ENCODE data around the gene NFX1. TPM values are rescaled to one million over a fixed set of nuclear protein-coding genes. Genes with fewer than 3 reads are reported as not detected.

NFX1 gene
- total RNA-seq, 1 donor from 2014 or later = 37.5 TPM

DNA sequence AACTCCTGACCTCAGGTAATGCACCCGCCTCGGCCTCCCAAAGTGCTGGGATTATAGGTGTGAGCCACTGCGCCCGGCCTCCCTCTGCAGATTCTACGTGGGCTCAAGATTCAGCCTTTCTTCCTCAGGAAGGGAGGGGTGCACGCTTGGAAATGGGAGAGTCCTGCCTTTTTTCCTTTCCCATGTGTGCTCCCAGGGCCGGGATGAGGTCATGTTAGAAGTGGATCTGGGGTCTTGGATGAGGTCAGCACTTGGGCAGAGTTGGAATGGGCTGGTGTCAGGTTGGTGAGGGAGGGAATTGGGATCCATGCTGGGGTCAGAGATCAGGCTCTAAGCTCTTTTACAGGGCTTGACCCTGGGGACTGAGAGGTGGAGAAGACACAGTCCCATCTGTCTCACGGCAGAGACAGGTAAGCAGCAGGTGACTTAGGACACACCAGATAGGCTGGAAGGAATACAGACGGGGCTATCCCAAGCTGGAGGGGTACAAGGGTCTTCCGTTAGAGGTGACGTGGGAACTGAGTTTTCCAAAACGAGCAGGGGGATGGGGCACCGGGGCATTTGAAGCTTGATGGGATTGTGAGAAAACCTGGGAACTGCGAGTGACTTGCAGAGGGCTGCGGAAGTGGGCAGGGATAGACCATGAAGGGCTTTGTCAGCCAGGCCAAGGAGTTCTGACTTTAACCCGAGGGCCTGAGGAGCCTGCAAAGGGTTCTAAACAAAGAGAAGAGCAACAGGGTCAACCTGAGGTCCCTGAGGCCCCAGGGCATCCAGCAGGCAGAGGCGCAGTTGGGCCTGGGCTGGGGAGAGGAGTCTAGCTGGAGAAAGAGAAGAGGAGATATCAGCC, 113.8 kb downstream of the NFX1 start:
- H3K4me1 Mint-ChIP-seq (ENCODE audit: low read depth, unreplicated experiment) = peaks cover 5% of the 10 kb centered on the region
- H3K27me3 Mint-ChIP-seq (ENCODE audit: unreplicated experiment) = peaks cover 6% of the 10 kb centered on the region
- H3K27ac Mint-ChIP-seq (ENCODE audit: unreplicated experiment) = peak overlapping the region; percentile 46
- H3K4me3 Mint-ChIP-seq (ENCODE audit: unreplicated experiment) = no peak overlapping the region
- TF ChIP-seq, protein P1, sequence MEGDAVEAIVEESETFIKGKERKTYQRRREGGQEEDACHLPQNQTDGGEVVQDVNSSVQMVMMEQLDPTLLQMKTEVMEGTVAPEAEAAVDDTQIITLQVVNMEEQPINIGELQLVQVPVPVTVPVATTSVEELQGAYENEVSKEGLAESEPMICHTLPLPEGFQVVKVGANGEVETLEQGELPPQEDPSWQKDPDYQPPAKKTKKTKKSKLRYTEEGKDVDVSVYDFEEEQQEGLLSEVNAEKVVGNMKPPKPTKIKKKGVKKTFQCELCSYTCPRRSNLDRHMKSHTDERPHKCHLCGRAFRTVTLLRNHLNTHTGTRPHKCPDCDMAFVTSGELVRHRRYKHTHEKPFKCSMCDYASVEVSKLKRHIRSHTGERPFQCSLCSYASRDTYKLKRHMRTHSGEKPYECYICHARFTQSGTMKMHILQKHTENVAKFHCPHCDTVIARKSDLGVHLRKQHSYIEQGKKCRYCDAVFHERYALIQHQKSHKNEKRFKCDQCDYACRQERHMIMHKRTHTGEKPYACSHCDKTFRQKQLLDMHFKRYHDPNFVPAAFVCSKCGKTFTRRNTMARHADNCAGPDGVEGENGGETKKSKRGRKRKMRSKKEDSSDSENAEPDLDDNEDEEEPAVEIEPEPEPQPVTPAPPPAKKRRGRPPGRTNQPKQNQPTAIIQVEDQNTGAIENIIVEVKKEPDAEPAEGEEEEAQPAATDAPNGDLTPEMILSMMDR (IDR thresholded peaks at IDR 0.05; ENCODE audit: partially characterized antibody, unreplicated experiment) = no peak
- no peak for DNase-seq
- H3K36me3 Mint-ChIP-seq (ENCODE audit: unreplicated experiment) = no peaks in the 10 kb centered on the region
- peaks cover 10% of the 10 kb centered on the region for H3K9me3 Mint-ChIP-seq (ENCODE audit: unreplicated experiment)

DNA sequence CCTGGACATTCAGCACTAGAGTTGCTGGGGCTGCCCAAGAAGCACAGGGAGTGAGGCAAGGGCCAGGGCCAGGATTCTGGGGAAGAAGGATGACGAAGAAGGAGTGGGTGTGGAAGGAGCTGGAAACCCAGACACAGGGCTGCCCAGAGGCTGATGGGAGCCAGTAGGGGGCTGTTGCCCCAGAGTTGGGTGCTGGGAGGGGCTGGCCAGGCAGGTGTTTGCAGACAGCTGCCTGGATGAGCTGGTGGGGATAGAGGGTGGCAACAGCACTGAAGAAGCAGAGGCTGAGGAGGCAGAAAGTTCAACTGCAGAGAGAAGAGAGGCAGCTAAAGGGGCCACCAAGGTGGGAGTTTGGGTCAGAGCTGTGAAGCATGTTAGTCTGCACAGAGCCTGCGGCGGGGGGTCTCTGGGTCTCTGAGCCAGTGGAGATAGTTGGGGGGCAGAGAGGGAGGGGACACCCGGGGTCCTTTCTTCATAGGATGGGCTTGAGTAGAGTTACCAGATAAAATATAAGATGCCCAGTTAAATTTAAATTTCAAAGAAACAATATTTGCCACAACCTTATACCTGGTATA, 114.6 kb downstream of the NFX1 start:
- H3K4me3 Mint-ChIP-seq (ENCODE audit: unreplicated experiment) = no peak overlapping the region
- no peaks in the 10 kb centered on the region for H3K36me3 Mint-ChIP-seq (ENCODE audit: unreplicated experiment)
- H3K9me3 Mint-ChIP-seq (ENCODE audit: unreplicated experiment) = peaks cover 10% of the 10 kb centered on the region
- peaks cover 6% of the 10 kb centered on the region for H3K27me3 Mint-ChIP-seq (ENCODE audit: unreplicated experiment)
- H3K4me1 Mint-ChIP-seq (ENCODE audit: low read depth, unreplicated experiment) = peaks cover 5% of the 10 kb centered on the region
- TF ChIP-seq, protein P1 (IDR thresholded peaks at IDR 0.05; ENCODE audit: partially characterized antibody, unreplicated experiment) = no peak
- H3K27ac Mint-ChIP-seq (ENCODE audit: unreplicated experiment) = no peak overlapping the region
- no peak for DNase-seq

DNA sequence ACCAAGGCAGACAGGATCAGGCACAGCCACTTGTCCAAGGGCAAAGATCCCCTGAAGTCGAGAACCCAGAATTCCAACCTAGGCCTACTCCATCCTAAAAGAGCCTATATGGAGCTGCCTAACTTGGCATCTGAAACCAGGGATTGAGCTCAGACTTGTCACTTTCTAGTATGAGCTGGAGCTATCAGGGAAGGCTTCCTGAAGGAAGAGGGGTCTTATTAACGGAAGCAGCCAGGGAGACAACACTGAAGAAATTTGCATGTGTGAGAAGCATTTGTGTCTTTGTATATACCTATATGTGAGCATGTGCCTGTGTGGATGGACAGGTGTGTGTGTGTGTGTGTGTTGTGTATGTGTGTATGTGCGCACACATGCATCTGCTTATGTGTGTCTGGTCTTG, 116.7 kb downstream of the NFX1 start:
- Mint-ChIP-seq H3K4me1 (ENCODE audit: low read depth, unreplicated experiment) (peaks cover 5% of the 10 kb centered on the region), H3K27ac (ENCODE audit: unreplicated experiment) (no peak overlapping the region), H3K4me3 (ENCODE audit: unreplicated experiment) (no peak overlapping the region), H3K36me3 (ENCODE audit: unreplicated experiment) (no peaks in the 10 kb centered on the region), H3K27me3 (ENCODE audit: unreplicated experiment) (no peaks in the 10 kb centered on the region), H3K9me3 (ENCODE audit: unreplicated experiment) (peaks cover 10% of the 10 kb centered on the region)
- TF ChIP-seq, protein P1 (IDR thresholded peaks at IDR 0.05; ENCODE audit: partially characterized antibody, unreplicated experiment) = no peak
- DNase-seq = no peak

DNA sequence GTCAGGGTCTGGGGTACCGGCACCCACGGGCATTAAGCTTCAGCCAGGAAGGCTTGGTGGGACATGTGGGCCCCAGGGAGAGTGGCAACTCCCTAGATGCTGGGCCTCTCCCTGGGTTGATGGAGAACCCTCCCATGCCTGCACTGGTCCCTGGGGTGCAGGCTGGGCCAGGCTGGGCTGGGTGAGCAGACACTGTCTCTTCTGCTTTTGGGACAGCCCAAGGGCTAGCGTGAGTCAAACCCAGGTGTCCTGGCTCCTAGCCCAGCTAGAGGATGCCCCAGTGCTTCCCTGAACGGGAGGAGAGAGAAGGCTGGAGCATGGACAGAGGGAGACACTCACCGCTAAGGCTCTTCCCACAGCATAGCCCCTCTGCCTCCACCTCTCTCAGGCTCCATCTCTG, 117.8 kb downstream of the NFX1 start:
- Mint-ChIP-seq H3K4me1 (ENCODE audit: low read depth, unreplicated experiment) (peaks cover 5% of the 10 kb centered on the region), H3K27me3 (ENCODE audit: unreplicated experiment) (no peaks in the 10 kb centered on the region), H3K36me3 (ENCODE audit: unreplicated experiment) (no peaks in the 10 kb centered on the region), H3K4me3 (ENCODE audit: unreplicated experiment) (no peak overlapping the region), H3K27ac (ENCODE audit: unreplicated experiment) (no peak overlapping the region), H3K9me3 (ENCODE audit: unreplicated experiment) (peaks cover 9% of the 10 kb centered on the region)
- no peak for DNase-seq
- TF ChIP-seq, protein P1 (IDR thresholded peaks at IDR 0.05; ENCODE audit: partially characterized antibody, unreplicated experiment) = no peak

DNA sequence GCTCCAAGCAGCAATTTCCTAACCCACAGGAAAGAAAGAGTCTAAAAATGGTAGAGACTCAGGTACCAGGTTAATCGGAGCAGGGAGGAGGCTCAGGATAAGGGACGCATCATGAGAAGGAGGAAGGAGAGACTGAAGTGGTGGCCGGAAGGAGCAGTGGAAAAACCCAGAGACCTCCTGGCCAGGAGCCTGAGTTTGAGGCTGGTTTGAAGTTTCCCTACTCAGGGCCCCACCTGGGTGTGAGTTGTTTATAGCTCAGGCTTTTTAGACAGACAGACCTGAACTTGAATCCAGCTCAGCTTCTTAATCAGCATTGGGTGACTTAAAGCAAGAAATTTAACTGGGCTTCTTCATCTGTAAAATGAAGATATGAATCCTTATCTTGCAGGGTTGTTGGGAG, 124.0 kb downstream of the NFX1 start:
- TF ChIP-seq, protein P1 (IDR thresholded peaks at IDR 0.05; ENCODE audit: partially characterized antibody, unreplicated experiment) = no peak
- H3K27me3 Mint-ChIP-seq (ENCODE audit: unreplicated experiment) = peaks cover 5% of the 10 kb centered on the region
- DNase-seq = no peak
- no peaks in the 10 kb centered on the region for H3K9me3 Mint-ChIP-seq (ENCODE audit: unreplicated experiment)
- H3K27ac Mint-ChIP-seq (ENCODE audit: unreplicated experiment) = no peak overlapping the region
- H3K36me3 Mint-ChIP-seq (ENCODE audit: unreplicated experiment) = no peaks in the 10 kb centered on the region
- no peak overlapping the region for H3K4me3 Mint-ChIP-seq (ENCODE audit: unreplicated experiment)
- no peaks in the 10 kb centered on the region for H3K4me1 Mint-ChIP-seq (ENCODE audit: low read depth, unreplicated experiment)
